Prostate gland (tissue), 2 donors: Measurements from ENCODE around the gene HS1BP3. TPM values are rescaled to one million over a fixed set of nuclear protein-coding genes. Genes with fewer than 3 reads are reported as not detected.

Source experiments
- DNase-seq: peaks from one replicate; pipeline ENCODE4 v3.0.0-alpha.2; 2019; ENCODE audit warnings: low spot score
- H3K27ac ChIP-seq, 2 donors: fragments of 200-600 bp; sonication (generic); 2 replicates each; pipeline ENCODE4 v1.5.1; 2017 to 2019
- H3K27me3 ChIP-seq: fragments of 200-600 bp; sonication (generic); replicated peaks from 2 replicates; pipeline ENCODE4 v1.5.1; 2019; ENCODE audit not compliant: insufficient read depth
- H3K36me3 ChIP-seq, 2 donors: fragments of 200-600 bp; sonication (generic); 1 replicate in 1 of 2; 2 replicates in 1 of 2; pipeline versions ENCODE4 v1.5.1 to v1.8.1; 2017 to 2019
- H3K4me1 ChIP-seq: fragments of 200-600 bp; sonication (generic); replicated peaks from 2 replicates; pipeline ENCODE4 v1.5.1; 2019
- H3K4me3 ChIP-seq, 2 donors: fragments of 200-600 bp; sonication (generic); 2 replicates each; pipeline ENCODE4 v1.5.1; 2017 to 2019
- H3K9me3 ChIP-seq: fragments of 200-600 bp; sonication (generic); 2 replicates; pipeline ENCODE4 v1.5.1; 2017
- CTCF ChIP-seq, 4 experiments: fragments of 200-600 bp in 2 of 4; fragments of 450-650 bp in 2 of 4; sonication (generic) in 2 of 4; IDR thresholded peaks; 1 replicate in 3 of 4; 2 replicates in 1 of 4; pipeline ENCODE4 v1.5.1; 2016 to 2019; ENCODE audit warnings: antibody characterized with exemption in 4 of 4, mild to moderate bottlenecking in 2 of 4, moderate library complexity in 2 of 4
- POLR2A ChIP-seq: fragments of 450-650 bp; IDR thresholded peaks from one replicate; pipeline ENCODE4 v1.6.1; 2016; ENCODE audit warnings: antibody characterized with exemption, mild to moderate bottlenecking
- POLR2AphosphoS5 ChIP-seq: sonication (generic); formaldehyde crosslinking; IDR thresholded peaks from one replicate; pipeline ENCODE4 v1.6.1; 2017; ENCODE audit warnings: antibody characterized with exemption
- WGBS: methylation state at CpG from one replicate; pipeline ENCODE4 v1.1.5; 2018; 5-methylcytosine and 5-hydroxymethylcytosine counted together
- intact Hi-C: fragments of 100-400 bp; cut with DNase I; formaldehyde crosslinking; loops from one replicate; pipeline ENCODE4 v1.14.2; 2022
- total RNA-seq, 2 donors: library from RNA; depleted of rRNA; stranded (reverse); fragments of >200 nt; gene quantifications; one replicate each; pipeline ENCODE4 v1.1.0, GENCODE V29; 2016

The HS1BP3 gene
- total RNA-seq, 2 donors from 2014 or later, result 29.9 to 39.4 TPM

- peak overlapping the region; percentile 94 to 96 for H3K4me3 ChIP-seq
- 35% methylated on average over 7 of the region's 7 CpGs for WGBS
Measured at GRCh38 chr2:20649976-20650375, 922 bp downstream of the HS1BP3 start.

GRCh38 chr2:20649576-20649975, 1.3 kb downstream of the HS1BP3 start:
- intact Hi-C loops, result loop anchor here (10.0 kb wide), 1 partner anchor 425 kb away; the partner anchor contains the start of gene SDC1
- Histone ChIP-seq H3K9me3 (no peaks in the 10 kb centered on the region), H3K27me3 (no peaks in the 10 kb centered on the region), H3K36me3 (no peaks in the 10 kb centered on the region), H3K27ac (peak overlapping the region; percentile 90 to 97), H3K4me1 (peaks cover 8% of the 10 kb centered on the region), H3K4me3 (no peak overlapping the region)
- TF ChIP-seq CTCF (IDR thresholded peaks at IDR 0.05) (no peak), POLR2AphosphoS5 (no peak), POLR2A (no peak)
- 63% methylated on average over 11 of the region's 11 CpGs for WGBS
- no peak for DNase-seq

More at GRCh38 chr2:20649976-20650375, 922 bp downstream of the HS1BP3 start:
- TF ChIP-seq POLR2A, result no peak
- no peak for TF ChIP-seq CTCF (IDR thresholded peaks at IDR 0.05)
- no peak for TF ChIP-seq POLR2AphosphoS5
- Histone ChIP-seq H3K27me3 (no peaks in the 10 kb centered on the region), H3K36me3 (no peaks in the 10 kb centered on the region), H3K4me1 (peaks cover 8% of the 10 kb centered on the region), H3K27ac (peak overlapping the region; percentile 90 to 97), H3K9me3 (no peaks in the 10 kb centered on the region)
- intact Hi-C loops, result loop anchor here (10.0 kb wide), 1 partner anchor 425 kb away; the partner anchor contains the start of gene SDC1
- no peak for DNase-seq

GRCh38 chr2:20648831-20649230, 2.1 kb downstream of the HS1BP3 start:
- no peak for TF ChIP-seq POLR2A
- TF ChIP-seq POLR2AphosphoS5, result no peak
- no peak for TF ChIP-seq CTCF (IDR thresholded peaks at IDR 0.05)
- Histone ChIP-seq H3K36me3 (no peaks in the 10 kb centered on the region), H3K4me3 (no peak overlapping the region), H3K27ac (peak overlapping the region in 1 of 2 donors; percentile 24), H3K9me3 (no peaks in the 10 kb centered on the region), H3K27me3 (no peaks in the 10 kb centered on the region), H3K4me1 (peaks cover 8% of the 10 kb centered on the region)
- WGBS, result 90% methylated on average over 9 of the region's 9 CpGs
- intact Hi-C loops, result loop anchor here (10.0 kb wide), 1 partner anchor 424 kb away; the partner anchor contains the start of gene SDC1
- DNase-seq, result no peak

- 80% methylated on average over 4 of the region's 4 CpGs for WGBS
- Histone ChIP-seq H3K4me3 (no peak overlapping the region), H3K9me3 (no peaks in the 10 kb centered on the region), H3K27me3 (no peaks in the 10 kb centered on the region), H3K36me3 (no peaks in the 10 kb centered on the region), H3K27ac (no peak overlapping the region), H3K4me1 (peaks cover 8% of the 10 kb centered on the region)
- TF ChIP-seq CTCF (IDR thresholded peaks at IDR 0.05), result no peak
- TF ChIP-seq POLR2AphosphoS5, result no peak
- no peak for TF ChIP-seq POLR2A
- no peak for DNase-seq
- intact Hi-C loops, result loop anchor here (10.0 kb wide), 1 partner anchor 423 kb away; the partner anchor contains the start of gene SDC1
Measured at GRCh38 chr2:20648206-20648605, 2.7 kb downstream of the HS1BP3 start.

- Histone ChIP-seq H3K9me3 (no peaks in the 10 kb centered on the region), H3K4me3 (no peak overlapping the region), H3K36me3 (no peaks in the 10 kb centered on the region), H3K27ac (no peak overlapping the region), H3K4me1 (peaks cover 8% of the 10 kb centered on the region), H3K27me3 (no peaks in the 10 kb centered on the region)
- intact Hi-C loops, result loop anchor here (10.0 kb wide), 1 partner anchor 423 kb away; the partner anchor contains the start of gene SDC1
- 83% methylated on average over 8 of the region's 8 CpGs for WGBS
- no peak for TF ChIP-seq POLR2A
- no peak for TF ChIP-seq POLR2AphosphoS5
- no peak for TF ChIP-seq CTCF (IDR thresholded peaks at IDR 0.05)
- no peak for DNase-seq
Measured at GRCh38 chr2:20647738-20648137, 3.2 kb downstream of the HS1BP3 start.
